Fibroblast of lung (primary cell): Measurements from ENCODE around the gene PON1.

Experiments used
- EZH2 ChIP-seq: IDR thresholded peaks from 2 replicates; pipeline ENCODE4 v1.5.1; 2012; ENCODE audit warnings: low read length, control low read depth, mild to moderate bottlenecking; ENCODE audit errors: missing control alignments
- TF ChIP-seq, protein P1 (sequence below), 2 donors: IDR thresholded peaks in 1 of 2; conservative IDR thresholded peaks in 1 of 2; 1 replicate in 1 of 2; 2 replicates in 1 of 2; pipeline ENCODE4 v1.5.1; 2011 to 2012; ENCODE audit warnings: low read length in 2 of 2, control low read depth in 1 of 2, inconsistent platforms in 1 of 2, low read depth in 1 of 2, mild to moderate bottlenecking in 1 of 2

DNA sequence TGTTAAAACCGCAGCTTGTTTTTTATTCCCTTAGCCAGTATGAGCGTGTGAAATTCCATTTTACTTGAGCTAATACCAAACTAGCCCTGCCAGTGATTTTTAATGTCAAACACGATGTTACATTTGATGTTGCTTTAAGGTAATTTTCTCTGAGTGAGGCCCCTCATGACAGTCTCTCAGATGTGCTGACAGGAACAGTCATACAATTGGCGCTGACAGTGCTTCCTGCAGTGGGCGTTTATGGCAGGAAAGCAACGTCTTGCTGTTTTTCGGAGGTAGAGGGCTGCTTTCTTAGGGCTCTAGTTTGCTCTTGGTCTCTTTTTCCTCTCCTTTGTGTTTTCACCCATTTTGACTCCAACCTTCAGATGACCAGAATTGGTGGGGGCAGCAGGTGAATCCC lies 19.3 kb downstream of the PON1 start:
- TF ChIP-seq, protein P1, sequence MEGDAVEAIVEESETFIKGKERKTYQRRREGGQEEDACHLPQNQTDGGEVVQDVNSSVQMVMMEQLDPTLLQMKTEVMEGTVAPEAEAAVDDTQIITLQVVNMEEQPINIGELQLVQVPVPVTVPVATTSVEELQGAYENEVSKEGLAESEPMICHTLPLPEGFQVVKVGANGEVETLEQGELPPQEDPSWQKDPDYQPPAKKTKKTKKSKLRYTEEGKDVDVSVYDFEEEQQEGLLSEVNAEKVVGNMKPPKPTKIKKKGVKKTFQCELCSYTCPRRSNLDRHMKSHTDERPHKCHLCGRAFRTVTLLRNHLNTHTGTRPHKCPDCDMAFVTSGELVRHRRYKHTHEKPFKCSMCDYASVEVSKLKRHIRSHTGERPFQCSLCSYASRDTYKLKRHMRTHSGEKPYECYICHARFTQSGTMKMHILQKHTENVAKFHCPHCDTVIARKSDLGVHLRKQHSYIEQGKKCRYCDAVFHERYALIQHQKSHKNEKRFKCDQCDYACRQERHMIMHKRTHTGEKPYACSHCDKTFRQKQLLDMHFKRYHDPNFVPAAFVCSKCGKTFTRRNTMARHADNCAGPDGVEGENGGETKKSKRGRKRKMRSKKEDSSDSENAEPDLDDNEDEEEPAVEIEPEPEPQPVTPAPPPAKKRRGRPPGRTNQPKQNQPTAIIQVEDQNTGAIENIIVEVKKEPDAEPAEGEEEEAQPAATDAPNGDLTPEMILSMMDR (conservative IDR thresholded peaks at IDR 0.05 in 1 of 2, IDR thresholded peaks at IDR 0.05 in 1 of 2; ENCODE audit: low read depth in 1 of 2, low read length in 2 of 2) = no peak
- TF ChIP-seq EZH2 = no peak
